A673 (cell line): ENCODE measurements around the gene APBB1IP.

ENCODE experiments used
- CTCF ChIP-seq: fragments of 300-800, 200-600 bp; sonication (generic); conservative IDR thresholded peaks from 2 replicates; pipeline ENCODE4 v1.5.1; 2017; ENCODE audit warnings: low read depth, mild to moderate bottlenecking, antibody characterized with exemption, low read length, moderate library complexity, mixed read lengths
- EZH2 ChIP-seq: fragments of 200-600 bp; sonication (generic); IDR thresholded peaks from 2 replicates; pipeline ENCODE4 v1.6.1; 2017; ENCODE audit warnings: borderline replicate concordance, low read depth, mild to moderate bottlenecking, mixed read lengths, antibody characterized with exemption, low read length; ENCODE audit not compliant: poor library complexity, severe bottlenecking

- TF ChIP-seq CTCF (no peak), EZH2 (no peak)
These were observed 141.3 kb downstream of the APBB1IP start for GRCh38 chr10:26579256-26580063.
